ENCODE results near the gene NT5C1A.

- no peak for TF ChIP-seq POLR2A (IDR thresholded peaks at IDR 0.05)
- TF ChIP-seq CTCF (IDR thresholded peaks at IDR 0.05), result no peak
Measured at GRCh38 chr1:39620659-39621165, 51.2 kb downstream of the NT5C1A start.

All from lower leg skin (tissue), 3 donors.